ENCODE measurements around the gene SLC9A1. TPM values are rescaled to one million over a fixed set of nuclear protein-coding genes. Genes with fewer than 3 reads are reported as not detected.

The SLC9A1 gene
- total RNA-seq, 2 donors from 2014 or later: 12.3 to 36.3 TPM

GRCh38 chr1:27154469-27154990, 395 bp downstream of the SLC9A1 start:
- ATAC-seq (ENCODE audit: insufficient number of reproducible peaks, low FRiP score, low read depth): no peak
- H3K4me1 ChIP-seq (ENCODE audit: control insufficient read depth in 1 of 2, low read depth in 2 of 2): peaks cover 32 to 55% of the 10 kb centered on the region in 2 donors
- no peak for DNase-seq (ENCODE audit: low spot score)

GRCh38 chr1:27153927-27154358, 982 bp downstream of the SLC9A1 start:
- ATAC-seq (ENCODE audit: insufficient number of reproducible peaks, low FRiP score, low read depth) (no peak), DNase-seq (ENCODE audit: low spot score) (no peak)
- Histone ChIP-seq H3K4me3 (peak overlapping the region; percentile 88), H3K36me3 (no peaks in the 10 kb centered on the region), H3K4me1 (ENCODE audit: control insufficient read depth in 1 of 2, low read depth in 2 of 2) (peaks cover 34 to 60% of the 10 kb centered on the region in 2 donors), H3K27me3 (replicated peaks; ENCODE audit: insufficient read depth) (no peaks in the 10 kb centered on the region), H3K9me3 (no peaks in the 10 kb centered on the region), H3K27ac (peak overlapping the region; percentile 63 to 74)
- no peak for TF ChIP-seq CTCF (IDR thresholded peaks at IDR 0.05)

More at GRCh38 chr1:27154469-27154990, 395 bp downstream of the SLC9A1 start:
- Histone ChIP-seq H3K27me3 (replicated peaks; ENCODE audit: insufficient read depth) (no peaks in the 10 kb centered on the region), H3K36me3 (no peaks in the 10 kb centered on the region), H3K9me3 (no peaks in the 10 kb centered on the region), H3K4me3 (peak overlapping the region; percentile 88), H3K27ac (peak overlapping the region; percentile 63 to 74)
- TF ChIP-seq CTCF (IDR thresholded peaks at IDR 0.05): no peak

- ATAC-seq (ENCODE audit: insufficient number of reproducible peaks, low FRiP score, low read depth): no peak
- Histone ChIP-seq H3K36me3 (no peaks in the 10 kb centered on the region), H3K4me1 (ENCODE audit: control insufficient read depth in 1 of 2, low read depth in 2 of 2) (peaks cover 34 to 65% of the 10 kb centered on the region in 2 donors)
Observed at GRCh38 chr1:27153549-27153886, 1.4 kb downstream of the SLC9A1 start.

GRCh38 chr1:27152829-27153548, 1.9 kb downstream of the SLC9A1 start:
- Histone ChIP-seq H3K36me3 (no peaks in the 10 kb centered on the region), H3K9me3 (no peaks in the 10 kb centered on the region), H3K27ac (peak overlapping the region; percentile 63 to 74), H3K27me3 (replicated peaks; ENCODE audit: insufficient read depth) (no peaks in the 10 kb centered on the region), H3K4me1 (ENCODE audit: control insufficient read depth in 1 of 2, low read depth in 2 of 2) (peaks cover 34 to 67% of the 10 kb centered on the region in 2 donors), H3K4me3 (peak overlapping the region; percentile 88)
- ATAC-seq (ENCODE audit: insufficient number of reproducible peaks, low FRiP score, low read depth) (no peak), DNase-seq (ENCODE audit: low spot score) (no peak)
- TF ChIP-seq CTCF (IDR thresholded peaks at IDR 0.05): no peak

More at GRCh38 chr1:27153549-27153886, 1.4 kb downstream of the SLC9A1 start:
- no peak for DNase-seq (ENCODE audit: low spot score)
- Histone ChIP-seq H3K27me3 (replicated peaks; ENCODE audit: insufficient read depth) (no peaks in the 10 kb centered on the region), H3K9me3 (no peaks in the 10 kb centered on the region), H3K27ac (peak overlapping the region; percentile 63 to 74), H3K4me3 (peak overlapping the region; percentile 88)
- no peak for TF ChIP-seq CTCF (IDR thresholded peaks at IDR 0.05)

- H3K9me3 ChIP-seq: no peaks in the 10 kb centered on the region
- H3K27ac ChIP-seq: peak overlapping the region; percentile 63 to 74
- ATAC-seq (ENCODE audit: insufficient number of reproducible peaks, low FRiP score, low read depth) (no peak), DNase-seq (ENCODE audit: low spot score) (no peak)
- no peaks in the 10 kb centered on the region for H3K36me3 ChIP-seq
- H3K4me3 ChIP-seq: peak overlapping the region; percentile 88
- H3K4me1 ChIP-seq (ENCODE audit: control insufficient read depth in 1 of 2, low read depth in 2 of 2): peaks cover 34 to 67% of the 10 kb centered on the region in 2 donors
- no peaks in the 10 kb centered on the region for H3K27me3 ChIP-seq (replicated peaks; ENCODE audit: insufficient read depth)
- no peak for TF ChIP-seq CTCF (IDR thresholded peaks at IDR 0.05)
Observed at GRCh38 chr1:27152004-27152828, 2.7 kb downstream of the SLC9A1 start.
